Measurements from ENCODE around the gene DGKQ.

DGKQ gene

GRCh38 chr4:960636-961350, 12.6 kb downstream of the DGKQ start:
- H3K27ac ChIP-seq (ENCODE audit: low read depth, low read length): no peak overlapping the region
- no peaks in the 10 kb centered on the region for H3K27me3 ChIP-seq (ENCODE audit: insufficient read depth, low read length)
- H3K36me3 ChIP-seq (ENCODE audit: insufficient read depth, low read length): no peaks in the 10 kb centered on the region
- H3K4me3 ChIP-seq (ENCODE audit: low read length): no peak overlapping the region
- H3K4me1 ChIP-seq (ENCODE audit: insufficient read depth, low read length): no peaks in the 10 kb centered on the region
- 95% methylated on average over 35 of the region's 35 CpGs for WGBS
- H3K9me3 ChIP-seq (ENCODE audit: insufficient read depth, low read depth, low read length): no peaks in the 10 kb centered on the region
- H3K9ac ChIP-seq (ENCODE audit: low read depth, low read length): no peak overlapping the region

DNA sequence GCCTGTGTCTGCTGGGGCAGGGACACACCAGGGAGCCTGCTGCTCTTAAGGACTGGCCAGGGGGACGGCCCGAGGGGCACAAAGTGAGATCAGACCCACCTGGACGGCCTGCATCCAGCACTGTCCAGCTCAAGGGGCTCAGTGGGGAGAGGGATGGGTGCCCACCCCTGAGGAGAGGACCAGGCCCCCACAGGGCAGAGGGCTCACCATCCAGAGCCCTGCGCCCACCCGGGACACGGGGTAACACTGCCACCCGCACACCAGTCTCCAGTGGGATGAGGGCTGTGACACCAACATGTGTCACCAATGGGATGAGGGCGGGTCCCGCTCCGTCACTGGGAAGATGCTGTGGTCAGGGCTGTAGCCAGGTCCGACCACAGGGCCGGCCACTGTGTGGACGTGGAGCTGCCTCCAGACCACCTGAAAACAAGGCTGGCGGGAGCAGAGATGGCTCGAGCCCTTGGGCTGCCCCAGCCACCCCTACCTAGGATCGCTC, 13.2 kb downstream of the DGKQ start:
- H3K9ac ChIP-seq (ENCODE audit: low read depth, low read length): no peak overlapping the region
- 89% methylated on average over 16 of the region's 16 CpGs for WGBS
- no peaks in the 10 kb centered on the region for H3K4me1 ChIP-seq (ENCODE audit: insufficient read depth, low read length)
- no peaks in the 10 kb centered on the region for H3K9me3 ChIP-seq (ENCODE audit: insufficient read depth, low read depth, low read length)
- no peak overlapping the region for H3K27ac ChIP-seq (ENCODE audit: low read depth, low read length)
- no peaks in the 10 kb centered on the region for H3K36me3 ChIP-seq (ENCODE audit: insufficient read depth, low read length)
- no peak overlapping the region for H3K4me3 ChIP-seq (ENCODE audit: low read length)
- H3K27me3 ChIP-seq (ENCODE audit: insufficient read depth, low read length): no peaks in the 10 kb centered on the region

- Histone ChIP-seq H3K4me3 (ENCODE audit: low read length) (no peak overlapping the region), H3K9me3 (ENCODE audit: insufficient read depth, low read depth, low read length) (no peaks in the 10 kb centered on the region), H3K36me3 (ENCODE audit: insufficient read depth, low read length) (no peaks in the 10 kb centered on the region), H3K9ac (ENCODE audit: low read depth, low read length) (no peak overlapping the region), H3K27ac (ENCODE audit: low read depth, low read length) (no peak overlapping the region), H3K4me1 (ENCODE audit: insufficient read depth, low read length) (no peaks in the 10 kb centered on the region), H3K27me3 (ENCODE audit: insufficient read depth, low read length) (no peaks in the 10 kb centered on the region)
- WGBS: 93% methylated on average over 24 of the region's 24 CpGs
Measured at GRCh38 chr4:959338-960139, 13.8 kb downstream of the DGKQ start.

DNA sequence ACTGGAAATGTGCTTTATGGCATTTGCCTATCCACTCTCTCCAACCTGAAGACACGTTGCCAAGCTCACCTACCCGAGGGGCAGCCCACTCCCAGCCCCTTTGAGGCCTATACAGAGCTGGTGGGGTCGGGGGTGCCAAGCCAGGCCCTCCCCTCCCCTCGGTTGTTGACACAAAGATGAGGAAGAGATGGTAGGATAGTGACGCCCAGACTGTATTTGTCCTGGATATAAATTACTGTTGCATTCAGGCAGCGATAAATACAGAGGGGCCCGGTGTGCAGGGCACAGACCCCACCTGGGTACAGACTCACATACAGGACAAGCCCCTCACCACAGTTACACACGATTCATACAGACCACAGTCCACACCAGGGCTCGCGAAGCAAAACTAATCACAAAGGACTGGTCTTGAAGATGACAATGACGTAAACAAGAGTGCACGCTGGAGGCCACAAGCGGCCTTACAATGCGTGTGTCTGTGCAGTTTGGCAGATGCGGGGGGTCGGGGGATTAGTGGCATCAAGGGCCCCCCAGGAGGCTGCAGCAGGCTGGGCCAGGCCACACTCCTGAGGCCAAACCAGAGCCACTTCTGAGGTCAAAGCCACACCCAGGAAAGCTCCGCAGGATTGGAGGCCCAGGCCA, 14.6 kb downstream of the DGKQ start:
- Histone ChIP-seq H3K27ac (ENCODE audit: low read depth, low read length) (no peak overlapping the region), H3K4me1 (ENCODE audit: insufficient read depth, low read length) (no peaks in the 10 kb centered on the region), H3K36me3 (ENCODE audit: insufficient read depth, low read length) (no peaks in the 10 kb centered on the region), H3K9me3 (ENCODE audit: insufficient read depth, low read depth, low read length) (no peaks in the 10 kb centered on the region), H3K27me3 (ENCODE audit: insufficient read depth, low read length) (no peaks in the 10 kb centered on the region), H3K9ac (ENCODE audit: low read depth, low read length) (no peak overlapping the region), H3K4me3 (ENCODE audit: low read length) (no peak overlapping the region)
- 94% methylated on average over 17 of the region's 17 CpGs for WGBS

DNA sequence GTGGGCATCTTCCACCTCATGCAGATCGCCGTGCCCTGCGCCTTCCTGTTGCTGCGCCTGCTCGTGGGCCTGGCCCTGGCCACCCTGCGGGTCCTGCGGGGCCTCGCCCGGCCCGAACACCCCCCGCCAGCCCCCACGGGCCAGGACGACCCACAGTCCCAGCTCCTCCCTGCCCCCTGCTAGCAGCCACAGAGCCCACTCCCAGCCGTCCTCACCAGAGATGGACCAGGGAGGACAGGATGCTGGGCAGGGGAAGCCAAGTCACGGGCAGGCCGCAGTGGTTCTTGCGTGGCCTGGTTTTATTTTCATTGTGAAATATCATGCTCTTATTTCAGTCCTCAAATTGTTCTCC, 15.1 kb downstream of the DGKQ start:
- Histone ChIP-seq H3K27ac (ENCODE audit: low read depth, low read length) (no peak overlapping the region), H3K4me1 (ENCODE audit: insufficient read depth, low read length) (no peaks in the 10 kb centered on the region), H3K27me3 (ENCODE audit: insufficient read depth, low read length) (no peaks in the 10 kb centered on the region), H3K36me3 (ENCODE audit: insufficient read depth, low read length) (no peaks in the 10 kb centered on the region), H3K9ac (ENCODE audit: low read depth, low read length) (no peak overlapping the region), H3K4me3 (ENCODE audit: low read length) (no peak overlapping the region), H3K9me3 (ENCODE audit: insufficient read depth, low read depth, low read length) (no peaks in the 10 kb centered on the region)
- 95% methylated on average over 17 of the region's 17 CpGs for WGBS

GRCh38 chr4:957581-958313, 15.6 kb downstream of the DGKQ start:
- H3K9ac ChIP-seq (ENCODE audit: low read depth, low read length): no peak overlapping the region
- no peak overlapping the region for H3K4me3 ChIP-seq (ENCODE audit: low read length)
- no peaks in the 10 kb centered on the region for H3K4me1 ChIP-seq (ENCODE audit: insufficient read depth, low read length)
- no peaks in the 10 kb centered on the region for H3K27me3 ChIP-seq (ENCODE audit: insufficient read depth, low read length)
- no peaks in the 10 kb centered on the region for H3K36me3 ChIP-seq (ENCODE audit: insufficient read depth, low read length)
- WGBS: 96% methylated on average over 45 of the region's 45 CpGs
- no peak overlapping the region for H3K27ac ChIP-seq (ENCODE audit: low read depth, low read length)
- H3K9me3 ChIP-seq (ENCODE audit: insufficient read depth, low read depth, low read length): no peaks in the 10 kb centered on the region

DNA sequence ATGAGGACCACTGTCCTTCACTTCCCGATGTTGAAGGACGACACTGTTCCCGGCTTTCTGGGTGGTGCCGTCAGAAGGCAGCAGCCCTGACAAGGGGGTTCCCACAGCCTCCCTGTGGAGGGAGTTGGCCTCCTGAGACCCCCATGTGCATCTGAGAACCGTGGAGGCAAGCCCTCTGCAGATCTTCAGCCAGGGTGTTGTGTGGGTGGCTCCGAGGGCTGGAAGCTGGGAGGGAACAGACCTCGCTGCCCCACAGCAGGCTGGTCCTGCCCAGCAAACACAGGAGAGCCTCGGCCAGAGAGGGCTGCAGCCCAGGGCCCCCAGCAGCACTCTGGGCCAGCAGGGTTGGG, 16.2 kb downstream of the DGKQ start:
- WGBS: 92% methylated on average over 8 of the region's 8 CpGs
- Histone ChIP-seq H3K4me1 (ENCODE audit: insufficient read depth, low read length) (no peaks in the 10 kb centered on the region), H3K9ac (ENCODE audit: low read depth, low read length) (no peak overlapping the region), H3K9me3 (ENCODE audit: insufficient read depth, low read depth, low read length) (no peaks in the 10 kb centered on the region), H3K27me3 (ENCODE audit: insufficient read depth, low read length) (no peaks in the 10 kb centered on the region), H3K36me3 (ENCODE audit: insufficient read depth, low read length) (no peaks in the 10 kb centered on the region), H3K27ac (ENCODE audit: low read depth, low read length) (no peak overlapping the region), H3K4me3 (ENCODE audit: low read length) (no peak overlapping the region)

GRCh38 chr4:956531-957230, 16.7 kb downstream of the DGKQ start:
- no peak overlapping the region for H3K4me3 ChIP-seq (ENCODE audit: low read length)
- H3K9ac ChIP-seq (ENCODE audit: low read depth, low read length): no peak overlapping the region
- H3K27ac ChIP-seq (ENCODE audit: low read depth, low read length): no peak overlapping the region
- H3K4me1 ChIP-seq (ENCODE audit: insufficient read depth, low read length): no peaks in the 10 kb centered on the region
- no peaks in the 10 kb centered on the region for H3K36me3 ChIP-seq (ENCODE audit: insufficient read depth, low read length)
- no peaks in the 10 kb centered on the region for H3K27me3 ChIP-seq (ENCODE audit: insufficient read depth, low read length)
- H3K9me3 ChIP-seq (ENCODE audit: insufficient read depth, low read depth, low read length): no peaks in the 10 kb centered on the region
- 90% methylated on average over 14 of the region's 14 CpGs for WGBS

- H3K9me3 ChIP-seq (ENCODE audit: insufficient read depth, low read depth, low read length): no peaks in the 10 kb centered on the region
- H3K36me3 ChIP-seq (ENCODE audit: insufficient read depth, low read length): no peaks in the 10 kb centered on the region
- no peaks in the 10 kb centered on the region for H3K4me1 ChIP-seq (ENCODE audit: insufficient read depth, low read length)
- no peak overlapping the region for H3K9ac ChIP-seq (ENCODE audit: low read depth, low read length)
- H3K4me3 ChIP-seq (ENCODE audit: low read length): no peak overlapping the region
- 85% methylated on average over 12 of the region's 12 CpGs for WGBS
- no peaks in the 10 kb centered on the region for H3K27me3 ChIP-seq (ENCODE audit: insufficient read depth, low read length)
- H3K27ac ChIP-seq (ENCODE audit: low read depth, low read length): no peak overlapping the region
Measured at GRCh38 chr4:955931-956381, 17.4 kb downstream of the DGKQ start.

GRCh38 chr4:955161-955921, 18.0 kb downstream of the DGKQ start:
- H3K27ac ChIP-seq (ENCODE audit: low read depth, low read length): no peak overlapping the region
- H3K4me3 ChIP-seq (ENCODE audit: low read length): no peak overlapping the region
- 93% methylated on average over 33 of the region's 33 CpGs for WGBS
- H3K36me3 ChIP-seq (ENCODE audit: insufficient read depth, low read length): no peaks in the 10 kb centered on the region
- no peak overlapping the region for H3K9ac ChIP-seq (ENCODE audit: low read depth, low read length)
- H3K4me1 ChIP-seq (ENCODE audit: insufficient read depth, low read length): no peaks in the 10 kb centered on the region
- no peaks in the 10 kb centered on the region for H3K9me3 ChIP-seq (ENCODE audit: insufficient read depth, low read depth, low read length)
- H3K27me3 ChIP-seq (ENCODE audit: insufficient read depth, low read length): no peaks in the 10 kb centered on the region
